OCI-LY7 (cell line): ENCODE measurements around the gene PDZRN4. TPM values are rescaled to one million over a fixed set of nuclear protein-coding genes. Genes with fewer than 3 reads are reported as not detected.
"Not testable (repeated sequence)": the region's sequence is repeated elsewhere in the genome, so short reads cannot be mapped to it uniquely, and the experiment has no call there.

Experiments
- BruUV-seq: library from RNA; stranded (reverse); fragments of 400-500 nt; replicated peaks from 2 replicates; lab custom pipeline; 2021; lab: Mats Ljungman, UMichigan
- CTCF ChIA-PET: fragments of 300-600 bp; sonication (Branson Sonifier 250); formaldehyde crosslinking; loops from one replicate; lab custom pipeline; 2022; ENCODE audit warnings: antibody characterized with exemption; ENCODE audit not compliant: unreplicated experiment; lab: Charles Lee
- POLR2A ChIA-PET: fragments of 300-600 bp; sonication (Branson Sonifier 250); formaldehyde crosslinking; loops from one replicate; lab custom pipeline; 2022; ENCODE audit warnings: antibody characterized with exemption; lab: Charles Lee
- DNase-seq: peaks from one replicate; pipeline ENCODE4 v3.0.0-alpha.2; 2015; ENCODE audit warnings: low spot score
- H2AFZ ChIP-seq: fragments of 200-600 bp; sonication (generic), shearing (Covaris generic); 2 replicates; pipeline ENCODE4 v1.6.1; 2014; ENCODE audit warnings: mild to moderate bottlenecking, antibody characterized with exemption, low read length, moderate library complexity
- H3K27ac ChIP-seq: fragments of 200-600 bp; sonication (generic); 2 replicates; pipeline ENCODE4 v1.5.1; 2014; ENCODE audit warnings: mixed run types, low read depth, mild to moderate bottlenecking, moderate library complexity, low read length, inconsistent platforms; ENCODE audit not compliant: poor library complexity, severe bottlenecking
- H3K36me3 ChIP-seq: fragments of 200-600 bp; sonication (generic); 2 replicates; pipeline ENCODE4 v1.6.1; 2014; ENCODE audit warnings: mild to moderate bottlenecking, antibody characterized with exemption, low read length, moderate library complexity, mixed read lengths; ENCODE audit not compliant: insufficient read depth
- H3K4me1 ChIP-seq: fragments of 200-600 bp; sonication (generic); 2 replicates; pipeline ENCODE4 v1.5.1; 2014; ENCODE audit warnings: mild to moderate bottlenecking, low read length; ENCODE audit not compliant: insufficient read depth, poor library complexity, severe bottlenecking
- H3K4me2 ChIP-seq: fragments of 200-600 bp; sonication (generic); 2 replicates; pipeline ENCODE4 v1.6.1; 2014; ENCODE audit warnings: mild to moderate bottlenecking, low read length
- H3K4me3 ChIP-seq: fragments of 200-600 bp; sonication (generic); 2 replicates; pipeline ENCODE4 v1.5.1; 2014; ENCODE audit warnings: mild to moderate bottlenecking, low read depth, low read length; ENCODE audit not compliant: poor library complexity, severe bottlenecking
- H3K79me2 ChIP-seq: fragments of 200-600 bp; sonication (generic); 2 replicates; pipeline ENCODE4 v1.6.1; 2016; ENCODE audit warnings: low read depth, mild to moderate bottlenecking, low read length, moderate library complexity, mixed read lengths; ENCODE audit not compliant: insufficient read depth
- H3K9me2 ChIP-seq: fragments of 200-600 bp; sonication (generic); 2 replicates; pipeline ENCODE4 v1.6.1; 2016; ENCODE audit warnings: mild to moderate bottlenecking, low read length, mixed read lengths; ENCODE audit not compliant: insufficient read depth
- H3K9me3 ChIP-seq: fragments of 200-600 bp; sonication (generic); 2 replicates; pipeline ENCODE4 v1.6.1; 2014; ENCODE audit warnings: mild to moderate bottlenecking, mixed run types, low read length, mixed read lengths
- H4K20me1 ChIP-seq: fragments of 200-600 bp; sonication (generic); 2 replicates; pipeline ENCODE4 v1.6.1; 2014; ENCODE audit warnings: mild to moderate bottlenecking, antibody characterized with exemption, low read length, moderate library complexity, mixed read lengths; ENCODE audit not compliant: insufficient read depth
- EZH2phosphoT487 ChIP-seq: fragments of 200-600 bp; sonication (generic); IDR thresholded peaks from 2 replicates; pipeline ENCODE4 v1.6.1; 2018; ENCODE audit warnings: low read depth, borderline replicate concordance, mild to moderate bottlenecking, mixed run types, antibody characterized with exemption, low read length, moderate library complexity, mixed read lengths
- intact Hi-C: fragments of 100-400 bp; cut with micrococcal nuclease; formaldehyde crosslinking; loops from one replicate; pipeline ENCODE4 v1.10.0; 2022; ENCODE audit not compliant: unreplicated experiment
- total RNA-seq, 2 experiments: library from RNA; depleted of rRNA in 1 of 2; stranded (reverse); fragments of >200 nt in 1 of 2; shearing (Covaris generic) in 1 of 2; gene quantifications; 2 replicates each; pipeline ENCODE4 v1.2.3, GENCODE V29; 2014 to 2022
- TF ChIP-seq, protein P1 (sequence below): fragments of 200-600 bp; sonication (generic); conservative IDR thresholded peaks from 2 replicates; pipeline ENCODE4 v1.5.1; 2014; ENCODE audit warnings: mild to moderate bottlenecking, antibody characterized with exemption, low read length, moderate library complexity, mixed read lengths

Gene PDZRN4
- total RNA-seq, 2 experiments from 2014 or later, result 6.8 to 16.8 TPM

DNA sequence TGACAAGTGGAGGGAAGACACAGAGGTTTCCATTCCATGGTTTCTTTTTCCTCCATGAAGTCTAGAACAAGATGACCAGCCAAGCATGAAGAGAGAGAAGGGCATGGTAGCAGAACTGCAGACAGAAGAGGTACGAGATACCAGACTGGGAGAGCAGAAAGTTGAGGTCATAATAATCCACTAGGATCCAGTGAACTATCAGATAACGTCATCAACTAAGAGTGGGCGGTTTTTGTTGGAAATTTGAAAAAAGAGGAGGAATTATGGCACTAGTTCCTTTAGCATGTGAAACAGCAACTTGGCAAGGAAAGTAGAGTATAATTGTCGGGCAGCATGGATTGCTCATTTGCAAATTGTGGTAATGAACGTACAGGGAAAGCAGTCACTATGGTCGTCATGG is 357.6 kb downstream of the PDZRN4 start:
- H3K27ac ChIP-seq, result no peak overlapping the region
- TF ChIP-seq, protein P1, sequence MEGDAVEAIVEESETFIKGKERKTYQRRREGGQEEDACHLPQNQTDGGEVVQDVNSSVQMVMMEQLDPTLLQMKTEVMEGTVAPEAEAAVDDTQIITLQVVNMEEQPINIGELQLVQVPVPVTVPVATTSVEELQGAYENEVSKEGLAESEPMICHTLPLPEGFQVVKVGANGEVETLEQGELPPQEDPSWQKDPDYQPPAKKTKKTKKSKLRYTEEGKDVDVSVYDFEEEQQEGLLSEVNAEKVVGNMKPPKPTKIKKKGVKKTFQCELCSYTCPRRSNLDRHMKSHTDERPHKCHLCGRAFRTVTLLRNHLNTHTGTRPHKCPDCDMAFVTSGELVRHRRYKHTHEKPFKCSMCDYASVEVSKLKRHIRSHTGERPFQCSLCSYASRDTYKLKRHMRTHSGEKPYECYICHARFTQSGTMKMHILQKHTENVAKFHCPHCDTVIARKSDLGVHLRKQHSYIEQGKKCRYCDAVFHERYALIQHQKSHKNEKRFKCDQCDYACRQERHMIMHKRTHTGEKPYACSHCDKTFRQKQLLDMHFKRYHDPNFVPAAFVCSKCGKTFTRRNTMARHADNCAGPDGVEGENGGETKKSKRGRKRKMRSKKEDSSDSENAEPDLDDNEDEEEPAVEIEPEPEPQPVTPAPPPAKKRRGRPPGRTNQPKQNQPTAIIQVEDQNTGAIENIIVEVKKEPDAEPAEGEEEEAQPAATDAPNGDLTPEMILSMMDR, result no peak
- TF ChIP-seq EZH2phosphoT487, result no peak
- H3K4me2 ChIP-seq, result no peak overlapping the region
- H3K4me3 ChIP-seq, result no peak overlapping the region
- CTCF ChIA-PET, result no interaction called here
- H4K20me1 ChIP-seq, result no peaks in the 10 kb centered on the region
- POLR2A ChIA-PET, result interaction anchor here (1.5 kb wide), 1 partner anchor 26 kb away, joined by 3 read pairs; no protein-coding TSS in a partner anchor
- H3K9me2 ChIP-seq, result no peaks in the 10 kb centered on the region
- no peaks in the 10 kb centered on the region for H3K36me3 ChIP-seq
- no peaks in the 10 kb centered on the region for H3K4me1 ChIP-seq
- BruUV-seq, result no TSS peak
- no peaks in the 10 kb centered on the region for H3K9me3 ChIP-seq
- intact Hi-C loops, result no loop called here
- H3K79me2 ChIP-seq, result no peaks in the 10 kb centered on the region
- no peak overlapping the region for H2AFZ ChIP-seq
- no peak for DNase-seq

DNA sequence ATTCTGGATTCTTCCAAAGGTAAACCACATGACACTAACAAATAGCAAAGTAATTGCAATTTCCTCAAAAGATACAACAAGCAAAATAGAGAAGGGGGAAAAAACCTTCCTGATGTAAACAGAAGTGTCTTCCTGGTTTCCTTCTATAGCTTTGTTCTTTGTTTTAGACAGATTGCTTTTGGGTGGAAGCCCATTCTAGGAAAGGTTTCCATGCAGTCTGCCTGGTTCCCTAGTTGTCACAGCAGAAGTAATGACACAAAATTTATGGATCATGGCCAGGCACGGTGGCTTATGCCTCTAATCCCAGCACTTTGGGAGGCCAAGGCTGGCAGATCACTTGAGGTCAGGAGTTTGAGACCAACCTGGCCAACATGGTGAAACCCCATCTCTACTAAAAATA is 359.0 kb downstream of the PDZRN4 start:
- H3K4me2 ChIP-seq, H2AFZ ChIP-seq, H3K79me2 ChIP-seq, H3K9me3 ChIP-seq, H3K4me1 ChIP-seq, intact Hi-C loops, BruUV-seq, H3K9me2 ChIP-seq, DNase-seq, H3K36me3 ChIP-seq, H3K4me3 ChIP-seq, H4K20me1 ChIP-seq, CTCF ChIA-PET, H3K27ac ChIP-seq: not testable (repeated sequence)
- POLR2A ChIA-PET, result interaction anchor here (1.5 kb wide), 1 partner anchor 25 kb away, joined by 3 read pairs; no protein-coding TSS in a partner anchor

DNA sequence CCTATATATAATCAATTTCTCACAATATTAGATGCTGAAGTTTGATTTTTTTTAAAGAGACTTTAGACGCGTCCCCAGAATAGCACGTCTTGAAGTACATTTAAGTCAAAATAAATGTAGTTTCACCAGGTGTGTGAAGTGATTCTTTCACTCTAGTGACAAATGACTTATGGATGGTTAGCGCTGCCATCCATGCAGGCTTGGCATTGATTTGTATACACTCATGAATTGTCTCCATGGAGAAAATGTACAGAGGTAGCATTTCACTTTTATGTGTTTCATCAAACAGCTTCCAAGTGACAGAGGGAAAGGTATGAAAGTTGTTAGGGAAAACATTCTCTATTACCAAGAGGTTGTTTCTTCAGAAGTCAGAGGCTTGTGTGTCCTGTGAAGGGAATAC is 360.8 kb downstream of the PDZRN4 start:
- H3K4me3 ChIP-seq, result no peak overlapping the region
- H3K9me3 ChIP-seq, result no peaks in the 10 kb centered on the region
- H3K27ac ChIP-seq, result no peak overlapping the region
- BruUV-seq, result no TSS peak
- no peak for DNase-seq
- ChIA-PET CTCF (no interaction called here), POLR2A (interaction anchor here (0.6 kb wide), 1 partner anchor 292 kb away, joined by 6 read pairs; no protein-coding TSS in a partner anchor)
- TF ChIP-seq EZH2phosphoT487, result no peak
- TF ChIP-seq, protein P1, result no peak
- no peaks in the 10 kb centered on the region for H3K4me1 ChIP-seq
- H2AFZ ChIP-seq, result no peak overlapping the region
- no peaks in the 10 kb centered on the region for H3K79me2 ChIP-seq
- no peaks in the 10 kb centered on the region for H4K20me1 ChIP-seq
- no peaks in the 10 kb centered on the region for H3K9me2 ChIP-seq
- no peak overlapping the region for H3K4me2 ChIP-seq
- no peaks in the 10 kb centered on the region for H3K36me3 ChIP-seq
- intact Hi-C loops, result no loop called here
